Keratinocyte (primary cell): ENCODE measurements around the gene PRAME.

Source experiments
- CTCF ChIP-seq, 3 experiments: IDR thresholded peaks in 1 of 3; conservative IDR thresholded peaks in 1 of 3; optimal IDR thresholded peaks in 1 of 3; 2 replicates in 2 of 3; 3 replicates in 1 of 3; pipeline versions ENCODE3 to v1.5.1; 2011; ENCODE audit warnings: low read length in 3 of 3, mild to moderate bottlenecking in 3 of 3, moderate library complexity in 2 of 3, control low read depth in 1 of 3, inconsistent platforms in 1 of 3; ENCODE audit not compliant: insufficient read depth in 2 of 3; ENCODE audit errors: extremely low read depth in 1 of 3
- EZH2 ChIP-seq: IDR thresholded peaks from one replicate; pipeline ENCODE4 v1.6.1; 2012; ENCODE audit warnings: inconsistent platforms, mild to moderate bottlenecking, low read length, moderate library complexity

- TF ChIP-seq EZH2 (no peak), CTCF (optimal IDR thresholded peaks at IDR 0.05 in 1 of 3, IDR thresholded peaks at IDR 0.05 in 1 of 3, conservative IDR thresholded peaks at IDR 0.05 in 1 of 3; ENCODE audit: extremely low read depth in 1 of 3, insufficient read depth in 2 of 3, low read length in 3 of 3) (no peak)
Measured at GRCh38 chr22:22599248-22599647, 40.2 kb upstream of the PRAME start.
